Ramos (cell line): Measurements from ENCODE around the gene ARID4B.
"Not testable (repeated sequence)": the region's sequence is repeated elsewhere in the genome, so short reads cannot be mapped to it uniquely, and the experiment has no call there.

Experiments used
- in situ Hi-C: fragments of 300-500 bp; cut with MboI; formaldehyde crosslinking; loops from one replicate; pipeline ENCODE4 v1.14.3; 2022; ENCODE audit warnings: low sequenced_read_pairs; ENCODE audit not compliant: unreplicated experiment

Gene ARID4B

GRCh38 chr1:235330918-235331285 is 2.9 kb upstream of the ARID4B start:
- in situ Hi-C loops, result no loop called here

DNA sequence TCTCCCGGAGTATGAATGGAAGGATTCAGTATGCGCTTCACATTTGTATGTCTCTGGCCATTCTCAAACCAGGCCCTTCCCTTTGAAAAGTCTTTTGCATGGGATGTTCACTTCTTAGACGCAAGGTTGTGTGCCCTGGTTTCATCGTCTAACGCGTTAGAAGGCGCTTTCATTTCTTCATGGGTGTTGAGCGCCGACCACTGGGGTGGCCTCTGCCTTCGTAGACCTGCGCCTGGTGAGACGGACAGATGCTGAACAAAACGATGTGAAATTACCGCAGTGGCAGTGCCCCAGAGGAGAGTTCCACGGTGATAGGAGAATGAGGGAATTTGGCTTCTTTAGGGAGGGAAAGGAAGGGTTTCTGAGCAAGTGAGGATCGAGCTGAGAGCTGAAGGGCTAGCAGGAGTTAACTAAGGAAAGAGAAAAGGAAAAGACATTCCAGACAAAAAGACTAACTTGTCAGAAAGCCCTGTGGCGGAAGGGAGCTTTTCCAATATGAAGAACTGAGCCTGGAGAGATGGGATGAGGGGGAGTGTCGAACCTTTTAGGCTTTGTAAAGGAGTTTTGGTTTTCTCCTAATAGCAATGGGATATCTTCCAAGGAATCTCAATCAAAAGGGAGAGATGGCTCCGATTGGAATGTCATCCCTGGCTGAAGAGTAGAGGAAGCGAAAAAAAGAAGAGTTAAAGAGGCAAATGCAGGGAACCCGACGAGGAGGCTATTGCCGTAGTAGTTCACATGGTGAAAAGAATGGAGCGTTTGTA is 1.3 kb upstream of the ARID4B start:
- in situ Hi-C loops, result no loop called here

GRCh38 chr1:235328271-235329138 is 526 bp upstream of the ARID4B start, which contains the start of gene GGPS1:
Gene GGPS1, plus strand, starts transcription at chr1:235328570. Its CDS starts 6,695 bp downstream, at chr1:235335265.
- in situ Hi-C loops, result no loop called here

GRCh38 chr1:235326719-235327558 is 1.0 kb downstream of the ARID4B start:
- in situ Hi-C loops, result no loop called here

DNA sequence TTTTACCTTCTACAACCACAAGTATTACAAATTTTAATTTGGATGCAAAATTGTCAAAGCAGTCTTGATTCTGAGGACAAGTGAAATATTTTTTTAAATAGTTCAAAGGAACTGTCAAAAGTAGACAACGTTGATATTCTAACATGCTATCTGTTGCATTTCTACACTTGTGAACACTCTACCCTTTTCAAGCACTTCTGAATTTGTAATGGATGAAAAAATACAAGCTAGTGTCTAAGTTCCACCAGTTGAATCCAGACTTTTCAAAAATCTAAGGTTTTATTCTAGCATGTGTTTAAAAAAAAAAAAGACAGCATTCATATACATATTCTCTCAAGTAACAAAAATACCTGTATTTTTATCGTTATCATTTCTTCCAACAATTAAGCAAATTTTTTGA is 2.1 kb downstream of the ARID4B start:
- in situ Hi-C loops, result no loop called here

GRCh38 chr1:235325139-235325538 is 2.8 kb downstream of the ARID4B start:
- in situ Hi-C loops, result no loop called here

DNA sequence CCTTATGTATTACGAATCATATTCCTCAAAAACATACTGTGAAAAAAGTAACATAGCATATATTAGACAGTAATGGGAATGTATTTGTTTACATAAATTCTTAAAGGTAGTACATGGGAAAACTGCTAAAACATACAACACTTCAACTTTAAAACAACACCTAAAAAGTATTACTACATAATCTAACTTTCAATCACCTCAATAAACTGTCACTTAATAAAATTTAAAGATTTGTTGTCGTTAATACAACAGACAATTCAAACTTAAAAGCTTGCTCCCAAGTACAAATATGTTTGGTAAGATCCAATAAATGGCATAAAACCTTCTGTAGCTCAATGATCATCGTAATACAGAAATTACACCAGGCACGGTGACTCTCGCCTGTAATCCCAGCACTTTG is 3.7 kb downstream of the ARID4B start:
- in situ Hi-C loops, result no loop called here

DNA sequence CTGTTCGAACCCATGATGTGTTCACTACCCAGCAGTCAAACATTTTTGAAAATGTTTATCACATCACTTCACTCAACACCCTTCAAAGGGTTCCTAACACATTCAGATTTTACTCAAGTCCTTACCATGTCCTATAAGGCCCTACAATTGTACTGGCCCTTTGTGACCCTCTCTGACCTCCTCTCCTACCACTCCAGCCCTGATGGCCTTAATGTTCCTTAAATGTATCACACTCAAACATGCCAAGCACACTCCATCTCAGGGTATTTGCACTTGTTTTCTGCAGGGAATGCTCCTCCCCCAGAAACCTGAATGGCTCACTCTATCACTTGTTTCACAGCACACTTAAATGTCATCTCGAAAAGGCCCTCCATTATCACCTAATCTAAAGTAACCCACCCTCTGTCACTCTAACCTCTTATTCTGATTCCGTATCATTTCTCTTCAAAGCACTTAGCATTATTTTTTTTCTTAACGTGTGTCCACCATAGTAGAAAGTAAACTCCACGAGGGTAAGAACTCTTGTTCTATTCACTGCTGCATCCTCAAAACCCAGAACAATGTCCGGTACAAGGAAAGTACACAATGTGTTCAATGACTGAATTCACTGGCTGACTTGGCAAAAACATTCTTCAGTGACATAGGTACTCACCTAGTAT is 7.3 kb downstream of the ARID4B start:
- in situ Hi-C loops, result no loop called here

GRCh38 chr1:235319255-235319654 is 8.7 kb downstream of the ARID4B start:
- in situ Hi-C loops, result no loop called here

GRCh38 chr1:235317168-235317567 is 10.8 kb downstream of the ARID4B start:
- in situ Hi-C loops, result no loop called here

GRCh38 chr1:235315735-235316134 is 12.2 kb downstream of the ARID4B start:
- in situ Hi-C loops, result no loop called here

DNA sequence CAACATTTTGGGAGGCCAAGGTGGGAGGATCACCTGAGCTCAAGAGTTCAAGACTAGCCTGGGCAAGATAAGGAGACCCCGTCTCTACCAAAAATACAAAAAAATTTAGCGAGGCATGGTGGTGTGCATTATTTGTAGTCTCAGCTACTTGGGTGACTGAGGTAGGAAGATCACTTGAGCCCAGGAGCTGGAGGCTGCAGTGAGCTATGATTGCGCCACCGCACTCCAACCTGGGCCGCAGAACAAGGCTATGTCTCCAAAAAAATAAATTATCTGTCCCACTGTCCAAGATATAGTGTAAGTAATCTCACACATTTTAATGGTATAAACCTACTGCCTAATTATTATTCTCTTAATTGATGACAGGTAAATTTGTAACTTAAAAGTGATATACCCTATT is 12.8 kb downstream of the ARID4B start:
- in situ Hi-C loops, result no loop called here

DNA sequence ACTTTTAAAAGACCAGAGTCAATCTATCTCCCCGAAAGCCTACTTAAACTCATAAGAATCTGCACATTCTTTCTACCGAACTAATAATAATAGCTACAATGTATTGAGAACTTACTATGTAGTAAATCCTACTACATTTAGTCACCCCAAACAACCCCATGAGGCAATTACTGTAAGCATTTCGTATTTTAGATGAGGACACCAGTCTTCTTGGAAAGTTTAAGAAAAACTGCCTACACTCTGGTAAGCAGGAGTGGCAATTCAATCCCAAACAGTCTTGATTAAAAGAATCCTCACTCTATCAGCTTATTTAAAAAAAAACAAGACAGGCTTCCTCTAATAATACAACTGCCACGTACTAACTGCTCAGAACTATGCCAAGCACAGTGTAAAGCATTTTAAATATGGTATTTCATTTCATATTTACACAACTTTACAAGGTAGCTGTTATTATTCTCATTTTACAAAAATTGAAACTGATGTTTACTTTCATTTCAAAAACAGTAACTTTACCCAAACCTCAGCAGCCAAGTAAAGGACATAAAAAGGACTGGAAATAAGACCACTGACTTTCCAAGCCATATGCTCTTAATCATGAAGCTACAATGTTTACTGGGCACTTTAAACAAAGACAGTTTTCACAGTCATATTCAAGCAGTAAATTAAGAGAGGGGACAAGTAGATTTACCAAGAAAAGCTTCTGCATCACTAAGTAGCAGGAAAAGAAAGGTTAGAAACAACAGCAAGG is 13.9 kb downstream of the ARID4B start:
- in situ Hi-C loops, result no loop called here

DNA sequence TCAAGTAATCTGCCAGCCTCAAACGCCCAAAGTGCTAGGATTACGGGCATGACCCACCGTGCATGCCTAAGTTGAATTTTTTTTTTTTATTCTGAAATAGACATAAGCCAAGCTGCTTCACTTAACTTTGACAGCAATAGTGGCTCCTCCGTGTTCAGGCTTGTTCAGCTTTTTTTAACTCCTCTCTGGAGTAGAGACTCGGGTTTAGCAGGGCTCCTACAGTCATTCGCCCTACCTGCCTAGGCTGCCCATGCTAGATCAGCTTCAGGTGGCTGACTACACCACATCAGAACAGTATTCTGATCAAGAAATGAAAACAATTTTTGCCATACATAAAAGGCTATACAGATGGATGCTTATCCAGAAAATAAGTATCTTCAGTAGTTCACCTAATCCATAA is 14.7 kb downstream of the ARID4B start:
- in situ Hi-C loops, result no loop called here

DNA sequence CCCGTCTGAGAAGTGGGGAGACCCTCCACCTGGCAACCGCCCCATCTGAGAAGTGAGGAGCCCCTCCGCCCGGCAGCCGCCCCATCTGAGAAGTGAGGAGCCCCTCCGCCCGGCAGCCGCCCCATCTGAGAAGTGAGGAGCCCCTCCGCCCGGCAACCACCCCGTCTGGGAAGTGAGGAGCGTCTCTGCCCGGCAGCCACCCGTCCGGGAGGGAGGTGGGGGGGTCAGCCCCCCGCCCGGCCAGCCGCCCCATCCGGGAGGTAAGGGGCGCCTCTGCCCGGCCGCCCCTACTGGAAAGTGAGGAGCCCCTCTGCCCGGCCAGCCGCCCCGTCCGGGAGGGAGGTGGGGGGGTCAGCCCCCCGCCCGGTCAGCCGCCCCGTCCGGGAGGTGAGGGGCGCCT is 18.8 kb downstream of the ARID4B start:
- in situ Hi-C loops, result not testable (repeated sequence)

- in situ Hi-C loops, result no loop called here
Measured at GRCh38 chr1:235307158-235308124, 20.5 kb downstream of the ARID4B start.

DNA sequence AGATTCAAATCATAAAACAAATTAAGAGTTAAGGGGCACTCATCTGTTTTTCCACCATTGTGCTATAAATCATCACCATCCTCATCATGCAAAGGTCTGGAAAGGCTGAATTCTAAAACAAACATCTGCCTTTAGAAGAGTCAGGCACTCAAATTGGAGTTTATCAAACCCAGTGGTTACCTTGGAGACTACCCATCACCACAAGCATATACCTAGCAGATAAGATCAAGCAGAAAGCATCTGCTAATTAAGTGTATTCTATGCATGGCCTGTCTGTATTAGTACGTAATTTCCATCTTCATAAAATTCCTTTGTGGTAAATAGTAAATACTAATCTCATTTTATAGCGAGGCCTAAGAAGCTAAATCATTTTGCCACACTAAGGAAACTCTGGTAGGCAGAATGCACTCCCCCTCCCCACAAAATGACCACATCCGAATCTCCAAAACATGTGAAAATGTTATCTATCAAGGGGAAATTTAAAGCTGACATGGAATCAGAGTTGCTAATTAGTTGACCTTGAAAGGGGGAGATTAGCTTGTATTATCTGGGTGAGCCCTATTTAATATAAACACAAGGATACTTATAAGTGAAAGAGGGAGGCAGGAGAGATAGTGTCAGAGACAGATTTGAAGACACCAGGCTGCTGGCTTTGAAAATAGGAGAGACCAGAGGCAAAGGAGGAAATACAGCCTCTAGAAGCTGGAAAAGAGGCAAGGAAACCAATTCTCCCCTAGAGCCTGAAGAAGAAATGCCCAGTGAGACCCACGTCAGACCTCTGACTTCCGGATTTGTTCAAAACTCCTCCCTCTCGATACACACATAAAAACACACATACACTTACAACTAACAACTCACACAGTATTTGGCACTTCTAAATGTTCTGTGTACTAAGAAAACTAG is 23.2 kb downstream of the ARID4B start:
- in situ Hi-C loops, result no loop called here
